Stimulated activated CD4-positive, alpha-beta T cell treated with anti-CD3 and anti-CD28 coated beads, Interleukin-12 subunit alpha, Interleukin-12 subunit beta, amount 100 ng/mL, for 24 hours (primary cell): ENCODE data around the gene REST.
A peak's percentile ranks its signal among the peaks of the same experiment; 100 is the strongest.
"Not testable (repeated sequence)": the region's sequence is repeated elsewhere in the genome, so short reads cannot be mapped to it uniquely, and the experiment has no call there.

Experiments used
- DNase-seq, 2 experiments: peaks; one replicate each; pipeline ENCODE4 v3.0.0-alpha.2; 2020; ENCODE audit warnings: low read depth in 2 of 2

Gene REST, protein sequence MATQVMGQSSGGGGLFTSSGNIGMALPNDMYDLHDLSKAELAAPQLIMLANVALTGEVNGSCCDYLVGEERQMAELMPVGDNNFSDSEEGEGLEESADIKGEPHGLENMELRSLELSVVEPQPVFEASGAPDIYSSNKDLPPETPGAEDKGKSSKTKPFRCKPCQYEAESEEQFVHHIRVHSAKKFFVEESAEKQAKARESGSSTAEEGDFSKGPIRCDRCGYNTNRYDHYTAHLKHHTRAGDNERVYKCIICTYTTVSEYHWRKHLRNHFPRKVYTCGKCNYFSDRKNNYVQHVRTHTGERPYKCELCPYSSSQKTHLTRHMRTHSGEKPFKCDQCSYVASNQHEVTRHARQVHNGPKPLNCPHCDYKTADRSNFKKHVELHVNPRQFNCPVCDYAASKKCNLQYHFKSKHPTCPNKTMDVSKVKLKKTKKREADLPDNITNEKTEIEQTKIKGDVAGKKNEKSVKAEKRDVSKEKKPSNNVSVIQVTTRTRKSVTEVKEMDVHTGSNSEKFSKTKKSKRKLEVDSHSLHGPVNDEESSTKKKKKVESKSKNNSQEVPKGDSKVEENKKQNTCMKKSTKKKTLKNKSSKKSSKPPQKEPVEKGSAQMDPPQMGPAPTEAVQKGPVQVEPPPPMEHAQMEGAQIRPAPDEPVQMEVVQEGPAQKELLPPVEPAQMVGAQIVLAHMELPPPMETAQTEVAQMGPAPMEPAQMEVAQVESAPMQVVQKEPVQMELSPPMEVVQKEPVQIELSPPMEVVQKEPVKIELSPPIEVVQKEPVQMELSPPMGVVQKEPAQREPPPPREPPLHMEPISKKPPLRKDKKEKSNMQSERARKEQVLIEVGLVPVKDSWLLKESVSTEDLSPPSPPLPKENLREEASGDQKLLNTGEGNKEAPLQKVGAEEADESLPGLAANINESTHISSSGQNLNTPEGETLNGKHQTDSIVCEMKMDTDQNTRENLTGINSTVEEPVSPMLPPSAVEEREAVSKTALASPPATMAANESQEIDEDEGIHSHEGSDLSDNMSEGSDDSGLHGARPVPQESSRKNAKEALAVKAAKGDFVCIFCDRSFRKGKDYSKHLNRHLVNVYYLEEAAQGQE

DNA sequence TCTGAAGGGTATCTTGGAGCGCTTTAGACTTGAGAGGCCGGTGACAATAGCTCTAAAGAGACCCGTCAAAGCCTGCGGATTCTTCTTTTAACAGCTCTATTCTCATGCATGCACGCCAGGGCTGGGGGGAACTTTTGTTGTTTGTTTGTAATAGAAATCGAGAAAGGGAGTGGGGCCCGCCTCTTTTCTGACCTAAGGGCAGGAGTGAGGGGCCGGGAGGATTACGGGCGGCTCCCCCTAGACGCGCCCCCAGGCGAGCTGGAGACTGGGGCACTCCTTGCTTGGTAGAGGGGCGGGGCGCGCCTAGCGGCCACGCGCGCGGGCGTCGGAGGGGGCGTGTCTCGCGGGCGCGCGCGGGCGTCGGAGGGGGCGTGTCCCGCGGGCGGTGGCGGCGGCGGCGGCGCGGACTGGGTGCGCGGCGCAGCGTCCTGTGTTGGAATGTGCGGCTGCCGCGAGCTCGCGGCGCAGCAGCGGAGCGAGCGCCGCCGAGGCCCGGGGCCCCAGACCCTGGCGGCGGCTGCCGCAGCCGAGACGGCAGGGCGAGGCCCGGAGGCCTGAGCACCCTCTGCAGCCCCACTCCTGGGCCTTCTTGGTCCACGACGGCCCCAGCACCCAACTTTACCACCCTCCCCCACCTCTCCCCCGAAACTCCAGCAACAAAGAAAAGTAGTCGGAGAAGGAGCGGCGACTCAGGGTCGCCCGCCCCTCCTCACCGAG, at the start of gene REST:
TSS of gene REST (plus strand) at position 412 of the 717 bp plus-strand sequence. CDS start 2,739 bp downstream, outside the sequence.
- peak; percentile 67 to 69 for DNase-seq

GRCh38 chr4:56859841-56860240, 47.9 kb upstream of the REST start:
- no peak for DNase-seq

- no peak for DNase-seq
Measured at GRCh38 chr4:56860781-56861180, 46.9 kb upstream of the REST start.

GRCh38 chr4:56861360-56861759, 46.3 kb upstream of the REST start:
- no peak for DNase-seq

DNA sequence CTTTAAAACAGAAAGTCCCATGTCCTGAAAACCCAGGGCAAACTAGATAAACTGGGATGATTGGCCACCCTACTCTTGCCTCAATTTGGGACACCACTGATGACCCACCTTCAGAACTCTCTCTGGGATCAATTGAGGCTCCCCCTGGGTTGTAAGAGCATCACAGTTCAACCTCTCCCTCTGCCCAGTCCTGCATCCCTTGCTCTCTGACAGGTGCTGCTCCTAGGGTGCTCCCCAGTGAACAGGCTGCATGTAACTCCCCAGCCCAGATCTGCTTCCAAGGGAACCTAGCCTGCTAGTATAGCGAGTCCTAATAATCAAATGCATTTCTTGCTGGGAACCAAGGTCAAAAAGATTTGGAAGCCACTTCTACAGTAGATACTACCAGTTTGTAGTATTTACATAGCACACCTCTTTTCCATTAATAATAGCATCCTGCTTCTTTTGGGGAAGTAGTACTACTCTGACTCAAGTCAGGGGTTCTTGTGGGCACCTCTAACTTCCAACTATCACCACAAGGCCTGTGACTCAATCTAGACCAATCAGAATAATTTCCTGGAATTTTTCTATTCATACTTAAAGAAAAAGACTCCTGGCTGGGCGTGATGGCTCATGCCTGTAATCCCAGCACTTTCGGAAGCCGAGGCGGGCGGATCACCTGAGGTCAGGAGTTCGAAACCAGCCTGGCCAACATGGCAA, 44.1 kb upstream of the REST start:
- no peak for DNase-seq

DNA sequence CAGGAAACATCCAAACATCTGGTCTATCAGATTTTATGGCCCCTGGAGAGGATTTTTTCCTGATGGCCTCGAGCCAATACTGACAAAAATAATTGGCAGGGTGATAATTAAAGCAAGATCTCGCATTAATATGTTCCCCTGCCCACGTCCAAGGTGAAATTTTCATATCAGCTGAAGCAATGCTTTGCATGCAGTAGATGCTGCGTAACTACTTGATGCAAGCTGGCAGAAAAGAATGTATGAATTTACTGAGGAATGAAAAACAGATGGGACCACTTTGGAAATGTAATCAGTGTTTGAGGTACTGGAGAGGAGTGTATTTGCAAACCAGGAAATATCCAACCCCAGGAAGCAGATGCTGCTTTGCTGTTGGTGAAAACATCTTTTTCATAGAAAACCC, 36.8 kb upstream of the REST start:
- DNase-seq: no peak

GRCh38 chr4:56871371-56871866, 36.3 kb upstream of the REST start:
- no peak for DNase-seq

GRCh38 chr4:56874166-56874565, 33.5 kb upstream of the REST start:
- DNase-seq: no peak

DNA sequence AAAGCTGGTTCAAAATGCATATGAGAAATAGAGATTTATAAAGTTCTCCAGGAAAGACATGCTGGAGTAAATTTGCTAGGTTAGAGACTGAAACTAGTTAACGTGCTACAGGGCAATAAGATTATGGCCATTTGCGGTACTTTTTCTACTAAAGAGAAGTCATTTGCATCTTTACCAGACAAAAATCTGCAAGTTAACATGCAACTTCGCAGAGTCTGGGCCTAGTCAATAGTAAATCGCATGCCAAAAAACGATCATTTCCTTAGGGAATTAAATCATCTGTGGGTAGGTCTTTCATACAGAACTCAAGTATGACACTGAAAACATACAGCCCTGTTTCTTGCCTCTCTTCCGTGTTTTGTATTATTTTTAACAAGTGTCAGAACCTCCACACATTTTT, 32.8 kb upstream of the REST start:
- DNase-seq: no peak

- no peak for DNase-seq
Measured at GRCh38 chr4:56876264-56876663, 31.4 kb upstream of the REST start.

DNA sequence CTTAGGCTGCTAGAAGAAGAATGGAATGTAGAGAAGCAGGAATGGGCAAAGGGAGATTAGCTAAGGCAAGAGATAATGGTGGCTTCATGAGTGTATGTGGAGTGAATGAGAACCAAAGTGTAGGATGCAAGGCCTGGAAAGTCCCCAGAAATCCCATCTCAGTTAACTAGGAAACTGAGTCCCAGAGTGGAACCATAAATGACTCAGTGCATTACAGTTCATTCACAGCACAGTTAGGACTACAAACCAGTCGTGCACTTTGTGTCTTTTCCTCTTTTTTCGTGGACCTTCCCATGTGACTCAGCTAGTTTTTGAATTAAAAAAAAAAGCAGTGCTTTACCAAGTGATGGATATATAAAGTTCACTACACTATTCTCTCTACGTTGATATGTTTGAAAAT, 27.7 kb upstream of the REST start:
- DNase-seq: no peak

DNA sequence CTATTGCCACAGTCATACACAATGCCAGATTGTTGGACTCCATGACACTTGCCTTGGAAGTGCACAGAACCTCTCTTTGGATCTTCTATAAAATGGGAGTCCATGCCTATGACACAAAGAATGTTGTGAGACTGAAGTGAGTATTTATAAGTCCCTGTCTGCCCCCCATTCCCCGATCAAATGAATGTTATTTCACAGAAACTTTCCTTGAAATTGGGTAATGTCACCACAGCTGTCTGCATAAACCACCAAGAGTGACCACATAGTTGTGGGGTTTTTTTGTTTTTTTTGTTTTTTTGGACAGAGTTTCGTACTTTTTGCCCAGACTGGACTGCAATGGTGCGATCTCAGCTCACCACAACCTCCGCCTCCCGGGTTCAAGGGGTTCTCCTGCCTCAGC, 27.1 kb upstream of the REST start:
- no peak for DNase-seq

GRCh38 chr4:56884511-56884910, 23.2 kb upstream of the REST start:
- DNase-seq: not testable (repeated sequence)

- no peak for DNase-seq
Measured at GRCh38 chr4:56892691-56893090, 15.0 kb upstream of the REST start.

- not testable (repeated sequence) for DNase-seq
Measured at GRCh38 chr4:56897842-56898241, 9.9 kb upstream of the REST start.

DNA sequence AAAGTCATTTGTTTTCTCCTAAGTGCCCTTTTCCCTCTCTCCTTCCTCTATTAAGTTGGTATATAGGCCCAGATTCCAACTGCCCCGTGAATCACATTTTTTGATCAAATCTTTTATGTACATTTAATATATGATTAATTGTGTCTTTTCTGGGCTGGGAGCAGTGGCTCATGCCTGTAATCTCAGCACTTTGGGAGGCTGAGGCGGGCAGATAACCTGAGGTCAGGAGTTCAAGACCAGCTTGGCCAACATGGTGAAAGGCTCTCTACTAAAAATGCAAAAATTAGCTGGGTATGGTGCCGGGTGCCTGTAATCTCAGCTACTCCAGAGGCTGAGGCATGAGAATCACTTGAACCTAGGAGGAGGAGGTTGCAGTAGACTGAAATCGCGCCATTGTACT, 7.5 kb upstream of the REST start:
- DNase-seq: not testable (repeated sequence)

- DNase-seq: no peak
Measured at GRCh38 chr4:56902703-56903102, 5.0 kb upstream of the REST start.

- no peak for DNase-seq
Measured at GRCh38 chr4:56905796-56906195, 1.9 kb upstream of the REST start.

- DNase-seq: no peak
Measured at GRCh38 chr4:56906489-56907393, 959 bp upstream of the REST start.
